HG03469 (cell line): ENCODE data around the gene OGG1.
"Not testable (repeated sequence)": the region's sequence is repeated elsewhere in the genome, so short reads cannot be mapped to it uniquely, and the experiment has no call there.

Experiments used
- ATAC-seq: cut with Tn5 transposase; IDR thresholded peaks from one replicate; pipeline ENCODE4 v1.9.1; 2021; ENCODE audit warnings: mild to moderate bottlenecking, moderate library complexity, moderate number of reproducible peaks; ENCODE audit not compliant: unreplicated experiment

The OGG1 gene

DNA sequence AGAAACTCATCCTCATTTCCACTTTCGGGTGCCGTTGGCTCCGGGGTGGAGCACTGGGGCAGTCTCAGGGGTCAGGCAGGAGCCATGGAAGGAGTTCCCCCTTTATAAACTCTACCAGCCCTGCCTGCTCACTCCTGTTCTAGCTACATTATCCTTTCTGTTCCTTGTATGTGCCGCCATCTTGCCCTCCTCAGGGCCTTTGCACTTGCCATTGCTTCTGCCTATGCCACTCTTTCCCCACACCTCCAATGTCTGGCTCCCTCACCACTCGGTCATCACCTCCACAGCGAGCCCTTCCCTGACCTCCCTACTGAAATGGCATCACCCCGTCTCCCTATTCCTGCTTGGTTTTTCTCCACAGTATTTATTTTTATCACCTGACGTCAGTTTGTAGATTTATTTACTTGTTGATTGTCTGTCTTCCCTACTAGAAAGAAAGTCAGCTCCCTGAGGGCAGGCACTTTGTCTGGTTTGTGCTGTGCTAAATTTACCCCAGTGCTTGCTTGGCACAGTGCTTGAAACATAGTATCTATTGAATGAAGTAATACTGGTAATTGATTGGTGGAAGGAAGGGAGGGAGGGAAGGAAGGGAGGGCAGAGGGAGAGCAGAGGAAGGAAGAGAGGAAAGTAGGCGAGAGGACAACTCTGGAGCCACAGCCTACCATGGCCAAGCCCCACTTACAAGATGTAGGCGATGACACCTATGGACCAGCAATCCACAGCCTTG lies 11.2 kb downstream of the OGG1 start:
- ATAC-seq: no peak

DNA sequence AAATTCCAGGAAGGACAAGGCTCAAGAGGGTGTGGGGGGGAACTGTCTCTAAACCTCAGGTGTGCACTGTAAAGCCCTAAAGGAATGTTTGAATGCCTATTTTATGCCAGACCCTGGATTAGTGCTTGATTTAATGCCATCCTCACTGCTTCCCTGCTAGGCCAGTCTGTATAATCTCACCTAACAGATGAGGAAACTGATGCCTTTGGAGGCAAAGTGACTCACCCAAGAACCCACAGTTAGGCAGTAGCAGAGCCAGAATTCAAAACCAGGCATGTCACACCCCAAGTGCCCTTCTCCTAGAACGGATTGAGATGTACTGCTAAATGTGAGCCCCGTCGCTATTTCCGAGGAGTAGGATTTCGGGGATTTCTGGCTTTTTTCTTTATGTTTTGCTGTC lies 12.2 kb downstream of the OGG1 start:
- no peak for ATAC-seq

DNA sequence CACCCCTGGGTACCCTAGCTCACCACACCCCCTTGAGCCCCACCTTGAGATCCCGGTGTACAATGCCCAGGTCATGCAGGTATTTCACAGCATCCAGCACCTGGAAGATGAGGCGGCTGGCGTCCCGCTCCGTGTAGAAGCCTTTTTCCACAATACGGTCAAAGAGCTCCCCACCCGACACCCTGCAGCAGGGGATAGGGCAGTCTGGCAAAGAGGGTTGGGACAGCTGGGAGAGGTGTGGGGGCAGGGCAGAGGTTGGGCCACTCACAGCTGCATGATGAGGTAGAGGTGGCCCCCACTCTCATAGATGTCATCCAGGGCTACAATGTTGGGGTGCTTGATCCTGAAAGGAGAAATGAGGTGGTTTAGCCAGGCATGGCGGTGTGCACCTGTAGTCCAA lies 13.1 kb downstream of the OGG1 start:
- ATAC-seq: no peak

DNA sequence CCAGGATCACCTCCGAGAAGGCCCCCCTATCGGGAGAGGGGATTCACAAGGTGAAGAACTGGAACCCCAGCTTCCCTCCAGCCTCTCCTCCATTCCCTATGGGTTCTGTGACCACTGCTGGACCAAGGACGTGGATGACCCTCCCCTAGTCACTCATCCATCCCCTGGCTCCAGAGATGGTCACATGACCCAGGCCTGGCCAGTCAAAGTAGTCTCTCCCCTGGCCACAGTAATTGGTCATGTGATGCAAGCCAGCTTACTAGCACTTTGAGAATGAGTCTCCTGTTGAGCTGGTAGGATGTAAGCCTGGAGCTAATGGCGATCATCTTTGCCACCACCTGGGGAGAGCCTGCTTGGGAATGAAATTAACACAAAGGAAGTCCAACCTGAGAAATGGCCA lies 16.1 kb downstream of the OGG1 start:
- ATAC-seq: no peak

DNA sequence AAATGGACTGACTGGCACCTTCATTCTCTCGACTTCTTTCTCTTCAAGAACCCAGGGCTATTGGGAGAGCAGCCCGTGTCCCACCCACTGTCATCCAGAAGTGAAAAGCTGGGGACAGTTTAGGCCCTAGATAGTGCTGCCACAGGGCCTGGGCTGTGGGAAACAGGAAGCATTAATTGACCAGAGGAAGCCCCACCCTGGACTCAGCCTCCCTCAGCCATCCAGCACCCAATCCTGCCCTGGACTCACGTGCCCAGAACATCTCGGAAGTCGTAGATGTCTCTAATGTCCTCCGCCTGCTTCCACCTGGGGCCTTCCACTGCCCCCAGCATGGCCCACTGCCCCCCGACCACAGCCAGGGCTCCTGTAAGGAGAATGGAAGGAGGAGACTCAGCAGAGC lies 17.7 kb downstream of the OGG1 start:
- ATAC-seq: no peak

DNA sequence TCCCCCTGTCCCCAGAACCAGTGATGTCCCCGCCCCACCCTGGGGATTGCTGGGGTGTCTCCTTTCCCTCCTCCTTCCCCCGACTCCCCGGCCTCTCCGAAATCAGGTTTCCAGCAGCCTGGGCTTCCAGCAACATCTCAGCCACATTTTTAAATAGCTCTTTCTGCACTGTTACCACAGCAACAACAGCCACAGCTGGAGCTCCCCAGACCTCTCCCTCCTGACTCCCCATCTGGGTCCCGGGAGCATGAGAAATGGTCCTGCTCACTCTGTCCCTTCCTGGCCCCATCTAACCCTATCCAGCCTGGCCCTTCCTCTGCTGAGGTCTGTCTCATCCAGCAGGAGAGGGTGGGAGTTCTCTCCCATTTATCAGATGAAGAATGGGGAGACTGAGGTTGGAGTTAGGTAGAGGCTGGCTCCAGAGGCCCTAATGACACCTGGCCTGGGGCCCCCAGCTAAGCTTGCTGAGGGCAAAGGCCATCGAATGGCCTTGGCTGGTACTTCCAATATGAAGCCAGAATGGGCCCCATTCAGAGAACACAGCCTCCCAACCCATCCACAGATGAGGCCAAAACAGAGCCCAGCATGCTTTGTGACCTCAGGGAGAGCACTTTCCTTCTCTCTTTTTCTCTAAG lies 18.5 kb downstream of the OGG1 start:
- no peak for ATAC-seq

DNA sequence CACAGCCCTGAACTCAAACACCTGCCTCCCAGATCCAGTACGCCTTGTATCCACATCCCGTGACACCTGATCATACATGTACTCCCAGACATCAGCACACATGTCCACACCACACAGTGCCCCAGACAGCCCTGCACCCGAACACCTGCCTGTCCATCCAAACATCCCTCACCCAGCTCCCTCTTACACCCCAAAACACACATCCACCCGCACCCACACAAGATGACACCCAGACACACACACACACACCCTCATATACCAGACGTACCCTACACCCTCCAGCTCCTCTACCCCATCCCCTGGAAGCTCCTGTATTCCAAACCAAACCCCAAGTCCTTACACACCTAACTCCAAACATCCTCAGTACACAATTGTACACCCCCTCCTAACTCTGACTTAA lies 19.3 kb downstream of the OGG1 start:
- ATAC-seq: no peak

DNA sequence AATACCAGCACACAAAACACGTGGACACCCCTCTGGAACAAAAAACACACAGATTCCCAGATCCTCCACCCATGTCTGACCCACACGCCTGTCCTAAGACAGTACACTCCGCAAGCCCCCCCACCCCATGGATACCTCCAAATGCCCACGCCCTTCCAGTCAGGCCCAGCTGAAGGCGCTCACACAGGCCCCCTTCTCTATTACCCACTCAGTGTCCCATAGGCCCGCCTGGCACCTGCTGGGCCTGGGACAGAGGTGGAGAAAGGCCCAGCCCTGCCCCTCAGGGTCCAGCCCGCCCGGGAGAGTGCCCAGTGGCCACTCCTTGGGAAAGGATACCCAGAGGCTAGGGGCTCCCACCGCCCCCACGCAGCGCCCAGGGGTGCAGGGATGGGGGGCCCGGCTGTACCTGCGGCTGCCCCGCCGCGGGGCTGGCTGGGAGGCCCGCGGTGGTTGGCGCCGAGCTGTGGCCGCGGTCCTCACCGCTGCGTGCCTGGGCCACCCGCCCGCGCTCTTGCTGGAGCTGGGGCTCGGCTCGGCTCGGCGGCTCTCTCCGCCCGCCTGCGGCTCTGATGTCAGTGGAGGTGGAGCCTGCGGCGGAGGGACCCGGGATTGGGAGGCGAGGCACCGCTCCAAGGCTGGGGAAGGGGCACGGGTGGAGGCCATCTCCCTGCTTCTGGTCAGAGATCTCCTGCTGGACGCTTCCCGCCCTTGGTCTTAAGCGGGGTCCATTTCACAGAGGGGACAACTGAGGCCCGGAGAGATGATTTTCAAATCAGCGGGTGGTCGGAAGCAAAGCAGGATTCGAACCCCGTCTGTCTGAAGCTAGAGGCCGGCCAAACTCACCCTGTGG lies 19.9 kb downstream of the OGG1 start, which contains the start of gene CAMK1:
Gene CAMK1 (minus strand): TSS at position 522 of the 850 bp plus-strand sequence. CDS start 2,198 bp downstream, outside the sequence.
- ATAC-seq: no peak

DNA sequence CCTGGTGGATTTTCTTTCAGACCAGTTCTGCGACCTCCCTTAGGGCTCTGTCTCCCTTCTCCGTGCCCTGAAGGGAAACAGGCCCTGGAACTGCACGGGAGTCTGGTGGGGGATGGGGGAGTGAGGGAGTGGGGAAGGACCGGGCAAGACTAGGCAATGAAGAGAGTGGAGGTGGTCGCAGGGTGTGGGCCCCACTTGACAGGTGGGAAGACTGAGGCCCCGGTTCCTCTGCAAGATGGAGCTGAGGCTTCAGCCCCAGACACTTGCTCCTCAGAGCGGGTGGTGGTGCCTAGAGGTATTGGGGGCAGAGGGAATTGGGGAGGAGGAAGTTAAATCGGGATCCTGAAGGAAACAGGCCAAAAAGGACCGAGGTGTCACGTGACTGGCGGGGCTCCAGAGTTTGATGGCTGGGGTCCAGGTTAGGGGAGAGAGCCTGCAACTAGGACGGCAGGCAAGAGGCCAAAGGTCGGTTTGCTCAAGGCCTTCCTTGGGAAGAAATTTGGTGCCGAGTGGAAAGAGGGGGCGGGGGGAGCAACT lies 20.6 kb downstream of the OGG1 start:
- no peak for ATAC-seq

DNA sequence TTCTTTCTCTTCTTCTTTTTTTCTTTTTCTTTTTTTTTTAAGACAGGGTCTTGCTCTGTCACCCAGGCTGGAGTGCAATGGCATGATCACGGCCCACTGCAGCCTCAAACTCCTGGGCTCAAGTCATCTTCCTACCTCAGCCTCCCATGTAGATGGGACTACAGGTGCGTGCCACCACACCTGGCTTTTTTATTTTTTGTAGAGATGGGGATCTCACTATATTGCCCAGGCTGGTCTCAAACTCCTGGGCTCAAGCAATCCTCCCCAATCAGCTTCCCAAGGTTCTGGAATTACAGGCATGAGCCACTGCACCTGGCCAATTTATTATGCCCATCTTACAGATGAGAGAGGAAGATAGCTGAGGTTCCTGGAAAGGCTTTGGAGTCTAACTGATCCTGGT lies 21.3 kb downstream of the OGG1 start:
- ATAC-seq: not testable (repeated sequence)

DNA sequence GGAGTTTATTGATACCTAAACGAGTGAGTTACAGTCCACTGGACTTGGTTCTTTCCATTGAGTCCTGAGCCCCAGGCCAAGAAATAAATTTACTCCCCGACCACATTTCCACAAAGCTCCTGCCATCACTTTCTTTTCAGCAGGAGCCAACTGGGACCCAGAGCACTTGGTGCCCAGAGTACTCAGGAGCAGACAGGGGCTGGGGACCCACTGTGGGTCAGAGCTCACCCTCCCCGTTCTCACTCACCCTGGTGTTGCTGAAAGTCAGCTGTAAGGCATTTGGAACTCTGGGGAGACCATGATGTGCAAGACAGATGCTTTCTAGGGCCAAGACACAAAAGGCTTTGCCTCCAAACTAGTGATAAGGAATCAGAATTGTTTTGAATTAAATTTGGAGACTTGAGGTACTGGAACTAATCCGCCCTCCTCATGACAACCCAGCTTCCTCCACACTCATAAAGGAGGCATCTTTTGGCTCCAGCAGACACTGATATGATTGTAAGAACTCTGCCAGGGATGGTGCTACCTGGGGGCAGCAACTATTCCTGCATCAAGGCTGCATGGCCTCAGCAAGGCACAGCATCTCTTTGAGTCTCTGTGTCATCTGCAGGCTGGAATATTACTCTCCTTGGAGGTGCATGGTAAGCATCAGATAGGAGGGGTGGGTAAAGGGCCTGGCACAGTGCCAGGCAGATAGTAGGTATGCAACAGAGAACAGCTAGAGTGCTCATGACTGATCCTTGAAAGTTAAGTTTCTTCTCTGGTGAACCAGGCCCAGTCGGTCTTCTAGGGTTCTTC lies 27.3 kb downstream of the OGG1 start:
- no peak for ATAC-seq

DNA sequence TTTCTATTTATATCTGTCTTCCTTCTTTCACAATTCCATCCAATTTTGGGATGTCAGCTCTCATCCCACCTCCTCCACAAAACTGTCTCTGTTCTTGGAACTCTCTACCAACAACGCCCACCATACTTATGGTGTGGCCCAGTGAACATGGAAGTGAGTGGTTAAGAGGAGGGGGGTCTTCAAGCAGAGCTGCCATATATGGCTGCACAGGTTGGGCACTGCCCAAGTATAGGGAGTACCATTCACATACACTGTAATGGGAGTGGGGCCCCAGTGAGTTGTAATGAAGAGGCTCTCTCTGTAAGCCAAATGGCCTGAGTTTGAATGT lies 27.9 kb downstream of the OGG1 start:
- no peak for ATAC-seq

DNA sequence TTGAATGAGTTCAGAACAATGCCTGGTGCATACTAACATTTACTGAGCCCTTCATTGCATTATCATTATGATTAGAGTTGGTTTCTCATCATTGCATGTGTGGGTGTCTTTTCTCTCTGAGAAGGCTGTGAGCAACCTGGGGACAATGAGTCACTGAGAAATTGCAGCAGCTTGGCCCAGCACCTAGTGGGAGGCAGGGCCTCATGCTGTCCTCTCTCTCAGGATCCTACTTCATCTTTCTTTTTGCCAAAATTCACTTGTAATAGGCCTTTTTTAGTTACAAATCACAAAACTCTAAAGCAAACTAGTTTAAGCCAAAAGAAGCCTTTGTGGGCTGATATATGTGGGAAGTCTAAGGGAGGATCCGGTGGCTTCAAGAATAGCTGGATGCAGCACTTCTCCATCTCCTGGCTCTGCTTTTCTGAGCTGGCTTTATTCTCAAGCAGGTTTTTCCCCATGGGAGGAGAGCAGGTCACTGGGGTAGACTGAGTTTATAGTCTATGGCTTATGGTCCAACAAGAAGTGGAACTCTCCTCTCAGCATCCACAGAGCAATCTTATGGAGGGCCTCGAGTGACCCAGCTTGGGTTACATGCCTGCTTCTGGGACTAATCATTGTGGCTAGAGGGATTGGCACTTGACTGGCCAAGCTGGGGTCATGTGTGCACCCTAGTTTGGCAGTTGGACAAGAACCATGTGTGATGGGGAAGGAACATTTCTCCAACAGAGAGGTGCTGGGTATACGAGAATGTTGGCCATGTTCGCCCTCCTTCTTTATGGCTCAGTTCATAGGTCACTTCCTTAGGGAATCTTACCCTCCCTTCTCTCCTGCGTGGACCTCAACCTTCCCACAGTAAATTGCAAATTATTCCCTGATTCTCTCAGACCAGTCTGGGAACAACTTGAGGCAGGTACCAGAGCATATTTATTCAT lies 28.7 kb downstream of the OGG1 start:
- no peak for ATAC-seq

DNA sequence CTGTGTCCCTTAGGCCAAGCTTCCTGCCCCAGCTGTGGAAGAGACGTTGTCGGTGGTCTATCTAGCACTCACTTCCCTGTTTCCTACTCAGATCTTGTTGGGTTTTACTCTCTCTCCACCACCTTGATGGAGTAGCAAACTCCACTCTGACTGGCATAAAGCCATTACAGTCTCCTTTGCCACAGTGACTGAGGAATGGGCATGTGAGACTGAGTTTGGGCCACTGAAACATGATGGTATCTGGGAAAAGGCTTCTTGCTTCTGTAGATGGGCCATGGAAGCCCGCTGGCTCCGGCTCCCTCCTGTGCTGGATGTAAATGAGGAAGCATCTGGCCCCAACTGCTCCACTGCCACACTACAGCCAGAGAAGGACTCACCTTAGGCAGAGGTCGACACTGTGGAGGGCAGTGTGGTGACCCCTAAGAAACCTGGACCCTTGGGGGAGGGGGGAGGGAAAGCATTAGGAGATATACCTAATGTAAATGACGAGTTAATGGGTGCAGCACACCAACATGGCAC lies 29.4 kb downstream of the OGG1 start:
- no peak for ATAC-seq

DNA sequence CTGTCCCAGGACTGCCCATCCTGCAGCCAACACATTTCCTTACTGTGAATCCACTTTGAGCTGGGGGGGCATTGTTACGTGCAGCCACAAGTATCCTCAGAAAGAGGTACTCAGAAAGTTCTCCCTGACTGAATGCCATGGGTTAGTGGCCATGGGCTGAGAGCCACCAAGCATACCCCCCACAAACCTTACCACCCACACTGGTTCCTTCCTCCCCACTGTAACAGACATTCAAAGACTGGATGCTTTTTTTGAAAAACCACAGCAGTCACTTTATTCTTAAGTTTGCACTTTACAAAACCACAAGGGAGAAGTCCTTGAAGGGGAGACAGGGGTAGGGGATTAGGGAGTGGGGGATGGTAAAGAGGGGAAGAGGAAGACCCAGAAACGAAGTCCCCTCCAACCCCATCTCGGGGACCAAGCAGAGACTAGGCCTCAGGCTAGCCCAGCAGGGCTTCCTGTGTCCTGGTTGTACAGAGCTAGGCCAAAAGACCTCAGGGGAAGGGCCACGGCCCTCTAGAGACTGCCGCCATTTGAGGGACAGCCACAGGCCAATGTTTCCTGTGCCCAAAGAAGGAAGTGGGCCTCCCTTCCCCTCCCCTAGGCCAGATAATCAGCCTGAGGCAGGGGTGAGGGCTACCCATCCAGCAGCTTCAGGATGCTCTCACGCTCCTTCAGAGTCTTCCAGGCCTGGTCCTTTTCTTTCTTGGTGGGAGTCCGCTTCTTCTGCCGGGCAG lies 30.1 kb downstream of the OGG1 start:
- peak; percentile 40 for ATAC-seq

DNA sequence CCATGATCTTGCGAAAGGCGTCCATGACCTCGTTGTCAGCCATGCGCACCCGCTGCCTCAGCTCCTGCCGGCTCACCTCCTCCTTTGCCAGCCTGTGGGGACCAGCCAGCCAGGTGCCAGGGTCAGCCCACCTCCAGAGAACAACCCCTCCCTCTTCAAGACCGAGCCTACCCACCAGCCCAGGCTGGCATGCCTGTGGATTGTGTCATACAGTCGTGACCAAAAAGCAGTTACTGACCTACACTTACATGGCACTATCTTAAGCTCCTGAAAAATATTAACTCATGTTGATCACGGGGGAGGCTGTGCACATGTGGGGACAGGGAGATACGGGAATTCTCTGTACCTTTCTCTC lies 30.7 kb downstream of the OGG1 start:
- no peak for ATAC-seq

DNA sequence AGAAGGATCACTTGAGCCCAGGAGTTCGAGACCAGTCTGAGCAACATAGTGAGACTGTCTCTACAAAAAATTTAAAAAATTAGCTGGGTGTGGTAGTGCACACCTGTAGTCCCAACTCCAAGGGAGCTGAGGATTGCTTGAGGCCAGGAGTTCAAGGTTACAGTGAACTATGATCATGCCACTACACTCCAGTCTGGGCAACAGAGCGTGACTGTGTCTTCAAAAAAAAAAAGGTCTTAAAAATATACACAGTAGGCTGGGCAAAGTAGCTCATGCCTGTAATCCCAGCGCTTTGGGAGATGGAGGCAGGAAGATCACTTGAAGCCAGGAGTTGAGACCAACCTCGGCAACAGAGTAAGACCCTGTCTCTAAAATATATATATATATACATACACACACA lies 31.2 kb downstream of the OGG1 start:
- ATAC-seq: no peak

DNA sequence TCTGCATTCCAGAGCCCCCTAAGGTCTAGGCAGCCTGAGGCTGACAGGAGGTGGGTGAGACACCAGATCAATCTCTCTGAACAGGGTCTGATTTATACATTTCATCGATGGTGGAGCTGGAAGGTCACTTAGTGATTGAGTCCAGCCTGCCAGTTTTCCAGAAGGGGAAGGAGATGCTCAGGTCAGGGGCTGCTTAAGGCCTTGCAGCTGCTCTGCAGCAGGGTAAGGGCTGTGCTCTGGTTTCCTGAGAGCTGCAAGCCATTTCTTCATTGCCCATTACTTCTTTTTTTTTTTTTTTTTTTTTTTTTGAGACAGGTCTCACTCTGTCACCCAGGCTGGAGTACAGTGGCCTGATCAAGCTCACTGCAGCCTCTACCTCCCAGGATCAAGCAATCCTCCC lies 31.8 kb downstream of the OGG1 start:
- no peak for ATAC-seq
